Cardiac septum (tissue), 1 donor: ENCODE measurements around the gene GMDS. TPM values are rescaled to one million over a fixed set of nuclear protein-coding genes. Genes with fewer than 3 reads are reported as not detected.

Source experiments
- DNase-seq: peaks from one replicate; pipeline ENCODE4 v3.0.0-alpha.2; 2020; ENCODE audit warnings: low spot score
- intact Hi-C: fragments of 100-400 bp; cut with DNase I; formaldehyde crosslinking; loops from one replicate; pipeline ENCODE4 v1.14.0; 2022
- total RNA-seq: library from RNA; stranded (reverse); fragmentation: NEBNext Ultra II Directional; extraction: Animal tissue kit (Norgen Biotek cat#: 25700); gene quantifications from one replicate; pipeline ENCODE4 v1.2.1, GENCODE V29; 2021
- donor health status: DM: no; HTN: no; CAD: no.

Gene GMDS
- total RNA-seq, 1 donor from 2014 or later, result 6.3 TPM

- no peak for DNase-seq
- intact Hi-C loops, result loop anchor here (10.0 kb wide), 1 partner anchor 138 kb away; no protein-coding TSS in a partner anchor
Observed at GRCh38 chr6:1626481-1626880, 618.9 kb downstream of the GMDS start.

GRCh38 chr6:1625794-1626435, 619.5 kb downstream of the GMDS start:
- DNase-seq, result peak; percentile 24
- intact Hi-C loops, result loop anchor here (10.0 kb wide), 1 partner anchor 139 kb away; no protein-coding TSS in a partner anchor

- DNase-seq, result peak; percentile 80
- intact Hi-C loops, result loop anchor here (5.0 to 10.0 kb wide), 2 partner anchors 62 to 140 kb away; no protein-coding TSS in a partner anchor
Observed at GRCh38 chr6:1624851-1625781, 620.3 kb downstream of the GMDS start.

GRCh38 chr6:1624058-1624850, 621.2 kb downstream of the GMDS start:
- DNase-seq, result peak; percentile 76
- intact Hi-C loops, result loop anchor here (5.0 to 10.0 kb wide), 2 partner anchors 63 to 141 kb away; no protein-coding TSS in a partner anchor

- DNase-seq, result no peak
- intact Hi-C loops, result loop anchor here (5.0 to 10.0 kb wide), 2 partner anchors 64 to 141 kb away; no protein-coding TSS in a partner anchor
Observed at GRCh38 chr6:1623769-1624057, 621.7 kb downstream of the GMDS start.

- peak; percentile 10 for DNase-seq
- intact Hi-C loops, result loop anchor here (5.0 to 10.0 kb wide), 2 partner anchors 64 to 142 kb away; no protein-coding TSS in a partner anchor
Observed at GRCh38 chr6:1622851-1623768, 622.3 kb downstream of the GMDS start.

- intact Hi-C loops, result loop anchor here (5.0 to 10.0 kb wide), 2 partner anchors 65 to 142 kb away; no protein-coding TSS in a partner anchor
Observed at GRCh38 chr6:1622220-1622850, 623.1 kb downstream of the GMDS start.

GRCh38 chr6:1621070-1621701, 624.2 kb downstream of the GMDS start:
- intact Hi-C loops, result loop anchor here (5.0 to 10.0 kb wide), 2 partner anchors 66 to 144 kb away; no protein-coding TSS in a partner anchor
- DNase-seq, result no peak

More at GRCh38 chr6:1622220-1622850, 623.1 kb downstream of the GMDS start:
- no peak for DNase-seq

- no peak for DNase-seq
- intact Hi-C loops, result loop anchor here (5.0 to 10.0 kb wide), 2 partner anchors 67 to 144 kb away; no protein-coding TSS in a partner anchor
Observed at GRCh38 chr6:1620504-1621069, 624.8 kb downstream of the GMDS start.

GRCh38 chr6:1619673-1620503, 625.5 kb downstream of the GMDS start:
- no peak for DNase-seq
- intact Hi-C loops, result loop anchor here (5.0 to 10.0 kb wide), 3 partner anchors 67 to 405 kb away; no protein-coding TSS in a partner anchor

- intact Hi-C loops, result loop anchor here (10.0 kb wide), 1 partner anchor 406 kb away; no protein-coding TSS in a partner anchor
- no peak for DNase-seq
Observed at GRCh38 chr6:1619098-1619672, 626.2 kb downstream of the GMDS start.

- no peak for DNase-seq
- intact Hi-C loops, result loop anchor here (10.0 kb wide), 1 partner anchor 406 kb away; no protein-coding TSS in a partner anchor
Observed at GRCh38 chr6:1618311-1619097, 626.9 kb downstream of the GMDS start.

- intact Hi-C loops, result loop anchor here (10.0 kb wide), 1 partner anchor 407 kb away; no protein-coding TSS in a partner anchor
- no peak for DNase-seq
Observed at GRCh38 chr6:1617466-1618310, 627.7 kb downstream of the GMDS start.
